GM19023 (cell line): Measurements from ENCODE around the gene BTBD7.
A peak's percentile ranks its signal among the peaks of the same experiment; 100 is the strongest.
"Not testable (repeated sequence)": the region's sequence is repeated elsewhere in the genome, so short reads cannot be mapped to it uniquely, and the experiment has no call there.

Experiments used
- ATAC-seq: cut with Tn5 transposase; IDR thresholded peaks from one replicate; pipeline ENCODE4 v1.9.1; 2021; ENCODE audit warnings: mild to moderate bottlenecking, moderate library complexity; ENCODE audit not compliant: unreplicated experiment

The BTBD7 gene

GRCh38 chr14:93332853-93333630 lies at the start of gene BTBD7:
Gene BTBD7, minus strand, starts transcription at chr14:93333036. Its CDS starts 36,985 bp downstream, at chr14:93296051.
- ATAC-seq = peak; percentile 87

GRCh38 chr14:93381644-93382043 lies 48.8 kb upstream of the BTBD7 start:
- no peak for ATAC-seq

- ATAC-seq = no peak
These were observed 47.0 kb upstream of the BTBD7 start for GRCh38 chr14:93379831-93380230.

- peak; percentile 92 for ATAC-seq
These were observed 42.9 kb upstream of the BTBD7 start for GRCh38 chr14:93375673-93376156.

GRCh38 chr14:93369713-93370266 lies 37.0 kb upstream of the BTBD7 start:
- peak; percentile 88 for ATAC-seq

- ATAC-seq = no peak
These were observed 36.3 kb upstream of the BTBD7 start for GRCh38 chr14:93368996-93369712.

- ATAC-seq = not testable (repeated sequence)
These were observed 22.0 kb upstream of the BTBD7 start for GRCh38 chr14:93354873-93355272.

GRCh38 chr14:93348292-93348691 lies 15.5 kb upstream of the BTBD7 start:
- ATAC-seq = no peak

- ATAC-seq = no peak
These were observed 15.0 kb upstream of the BTBD7 start for GRCh38 chr14:93347850-93348249.

GRCh38 chr14:93346926-93347721 lies 14.3 kb upstream of the BTBD7 start, which contains the start of gene COX8C:
Gene COX8C, plus strand, starts transcription at chr14:93347182. Its CDS starts 87 bp downstream, at chr14:93347269.
- ATAC-seq = no peak

- no peak for ATAC-seq
These were observed 11.0 kb upstream of the BTBD7 start for GRCh38 chr14:93343797-93344196.

GRCh38 chr14:93343266-93343665 lies 10.4 kb upstream of the BTBD7 start:
- ATAC-seq = no peak

GRCh38 chr14:93337884-93338283 lies 5.0 kb upstream of the BTBD7 start:
- ATAC-seq = no peak

- no peak for ATAC-seq
These were observed 4.4 kb upstream of the BTBD7 start for GRCh38 chr14:93337143-93337753.

- ATAC-seq = no peak
These were observed 831 bp upstream of the BTBD7 start for GRCh38 chr14:93333631-93334103.

GRCh38 chr14:93332397-93332852 lies 411 bp downstream of the BTBD7 start:
- peak; percentile 67 for ATAC-seq

GRCh38 chr14:93331728-93332396 lies 974 bp downstream of the BTBD7 start:
- peak; percentile 2 for ATAC-seq

GRCh38 chr14:93331002-93331727 lies 1.7 kb downstream of the BTBD7 start:
- no peak for ATAC-seq

- no peak for ATAC-seq
These were observed 2.2 kb downstream of the BTBD7 start for GRCh38 chr14:93330609-93331000.
